Endothelial cell of umbilical vein (primary cell): ENCODE results near the gene AVPR2. TPM values are rescaled to one million over a fixed set of nuclear protein-coding genes. Genes with fewer than 3 reads are reported as not detected.

Source experiments
- BruUV-seq: library from RNA; stranded (reverse); fragments of 400-500 nt; replicated peaks from 2 replicates; lab custom pipeline; 2021; lab: Mats Ljungman, UMichigan
- CTCF ChIA-PET: fragments of 300-600, 350-600 bp; sonication (Branson Sonifier 250); formaldehyde crosslinking; loops from one replicate; lab custom pipeline; 2021; ENCODE audit warnings: antibody characterized with exemption, inconsistent platforms; lab: Charles Lee
- POLR2A ChIA-PET: fragments of 300-600, 350-600 bp; sonication (Branson Sonifier 250); formaldehyde crosslinking; loops from one replicate; lab custom pipeline; 2021; ENCODE audit warnings: antibody characterized with exemption, inconsistent platforms; lab: Charles Lee
- DNase-seq: peaks from one replicate; pipeline ENCODE4 v3.0.0-alpha.2; 2011; ENCODE audit warnings: low read depth, low spot score
- FAIRE-seq: peaks from 2 replicates; lab custom pipeline; 2011; peaks lifted over from hg19 to GRCh38; lab: Jason Lieb, UNC
- H2AFZ ChIP-seq: 2 replicates; pipeline ENCODE4 v1.6.0; 2012; ENCODE audit warnings: low read depth, low read length, control low read depth, inconsistent platforms
- H3K27ac ChIP-seq: 2 replicates; pipeline ENCODE4 v1.5.1; 2011; ENCODE audit warnings: low read depth, mild to moderate bottlenecking, control low read depth, low read length, moderate library complexity; ENCODE audit not compliant: insufficient read depth
- H3K27me3 ChIP-seq, 2 experiments: 2 replicates each; pipeline versions ENCODE4 v1.6.0 to v1.6.1; 2011; ENCODE audit warnings: low read length in 2 of 2, mixed read lengths in 1 of 2; ENCODE audit not compliant: control insufficient read depth in 2 of 2, insufficient read depth in 2 of 2
- H3K36me3 ChIP-seq, 2 experiments: 2 replicates in 1 of 2; 3 replicates in 1 of 2; pipeline ENCODE4 v1.5.1; 2011; ENCODE audit warnings: low read length in 2 of 2, mild to moderate bottlenecking in 1 of 2, moderate library complexity in 1 of 2; ENCODE audit not compliant: control insufficient read depth in 2 of 2, insufficient read depth in 2 of 2; ENCODE audit errors: extremely low read depth in 1 of 2
- H3K4me1 ChIP-seq: 3 replicates; pipeline ENCODE4 v1.5.1; 2011; ENCODE audit warnings: mild to moderate bottlenecking, low read length; ENCODE audit not compliant: control insufficient read depth, insufficient read depth; ENCODE audit errors: extremely low read depth
- H3K4me2 ChIP-seq: 2 replicates; pipeline ENCODE4 v1.6.1; 2011; ENCODE audit warnings: low read length, control low read depth, mixed read lengths; ENCODE audit not compliant: insufficient read depth
- H3K4me3 ChIP-seq, 3 experiments: fragments of 200-600 bp in 1 of 3; sonication (generic), shearing (Covaris generic) in 1 of 3; replicated peaks in 1 of 3; 2 replicates each; pipeline ENCODE4 v1.5.1; 2011 to 2016; ENCODE audit warnings: control low read depth in 3 of 3, low read length in 3 of 3, mild to moderate bottlenecking in 2 of 3, inconsistent platforms in 1 of 3, low read depth in 1 of 3, moderate library complexity in 1 of 3; ENCODE audit not compliant: insufficient read depth in 1 of 3
- H3K79me2 ChIP-seq: 2 replicates; pipeline ENCODE4 v1.6.0; 2012; ENCODE audit warnings: low read length, inconsistent platforms; ENCODE audit not compliant: control insufficient read depth, insufficient read depth
- H3K9ac ChIP-seq: replicated peaks from 2 replicates; pipeline ENCODE3; 2011; ENCODE audit warnings: low read length, control low read depth; ENCODE audit not compliant: insufficient read depth; ENCODE audit errors: extremely low read depth
- H3K9me1 ChIP-seq: replicated peaks from 3 replicates; pipeline ENCODE4 v1.6.0; 2011; ENCODE audit warnings: mild to moderate bottlenecking, low read length; ENCODE audit not compliant: control insufficient read depth, insufficient read depth; ENCODE audit errors: extremely low read depth
- H3K9me3 ChIP-seq: replicated peaks from 2 replicates; pipeline ENCODE4 v1.5.1; 2012; ENCODE audit warnings: low read length, inconsistent platforms; ENCODE audit not compliant: control insufficient read depth, insufficient read depth
- H4K20me1 ChIP-seq: replicated peaks from 2 replicates; pipeline ENCODE3; 2011; ENCODE audit warnings: mild to moderate bottlenecking, low read length; ENCODE audit not compliant: control insufficient read depth, insufficient read depth; ENCODE audit errors: extremely low read depth
- EZH2 ChIP-seq: IDR thresholded peaks from 2 replicates; pipeline ENCODE4 v1.6.1; 2012; ENCODE audit warnings: borderline replicate concordance, low read depth, mild to moderate bottlenecking, moderate library complexity, low read length, inconsistent platforms; ENCODE audit not compliant: severe bottlenecking
- FOS ChIP-seq: IDR thresholded peaks from 2 replicates; pipeline ENCODE4 v1.6.1; 2011; ENCODE audit warnings: mild to moderate bottlenecking, low read length, moderate library complexity, borderline replicate concordance; ENCODE audit not compliant: insufficient read depth
- GATA2 ChIP-seq: IDR thresholded peaks from 2 replicates; pipeline ENCODE4 v1.7.0; 2011; ENCODE audit warnings: low read depth, mild to moderate bottlenecking, moderate library complexity, mixed read lengths, low read length; ENCODE audit not compliant: insufficient read length, insufficient read depth
- JUN ChIP-seq: IDR thresholded peaks from 2 replicates; pipeline ENCODE4 v1.6.1; 2011; ENCODE audit warnings: borderline replicate concordance, low read depth; ENCODE audit not compliant: insufficient read length, insufficient read depth
- MYC ChIP-seq: IDR thresholded peaks from one replicate; pipeline ENCODE4 v1.6.1; 2011; ENCODE audit warnings: mild to moderate bottlenecking, low read depth, low read length
- POLR2A ChIP-seq: IDR thresholded peaks from 2 replicates; pipeline ENCODE4 v1.6.1; 2012; ENCODE audit warnings: low read depth, mild to moderate bottlenecking, control low read depth, low read length
- POLR2AphosphoS5 ChIP-seq: IDR thresholded peaks from 2 replicates; pipeline ENCODE4 v1.6.1; 2012; ENCODE audit warnings: low read depth, mild to moderate bottlenecking, control low read depth, low read length, moderate library complexity; ENCODE audit not compliant: insufficient read depth
- dilution Hi-C: fragments of 300-500 bp; cut with MboI; formaldehyde crosslinking; loops from one replicate; pipeline ENCODE4 v1.15.0; 2019; ENCODE audit warnings: low sequenced_read_pairs; ENCODE audit not compliant: extremely low pct_ligation_motif_present
- intact Hi-C: fragments of 100-400 bp; cut with micrococcal nuclease; formaldehyde crosslinking; loops from one replicate; pipeline ENCODE4 v1.10.0; 2022
- polyA plus RNA-seq, 4 experiments: library from polyadenylated mRNA; depleted of rRNA in 3 of 4; stranded (reverse) in 3 of 4; unstranded in 1 of 4; fragments of >200 nt; gene quantifications; 2 replicates each; pipeline versions ENCODE4 v1.2.1 to v1.2.3, GENCODE V29; 2011 to 2012; ENCODE audit warnings: missing spikeins in 1 of 4
- total RNA-seq: library from RNA; stranded (reverse); gene quantifications from 2 replicates; pipeline ENCODE4 v1.2.3, GENCODE V29; 2021
- TF ChIP-seq, protein P1 (sequence below): IDR thresholded peaks from 2 replicates; pipeline ENCODE4 v1.6.1; 2011; ENCODE audit not compliant: insufficient read depth, insufficient read length
- TF ChIP-seq, protein P2 (sequence below), 2 donors: IDR thresholded peaks; 1 replicate in 1 of 2; 2 replicates in 1 of 2; pipeline ENCODE4 v1.5.1; 2011; ENCODE audit warnings: low read length in 2 of 2, mild to moderate bottlenecking in 2 of 2, moderate library complexity in 2 of 2, control low read depth in 1 of 2, inconsistent platforms in 1 of 2, low read depth in 1 of 2; ENCODE audit not compliant: insufficient read depth in 1 of 2; ENCODE audit errors: extremely low read depth in 1 of 2

The AVPR2 gene
- total and polyA plus RNA-seq, 2 donors (not counting 3 experiments of a cell fraction or from before 2014, with no cell fraction given): not detected

DNA sequence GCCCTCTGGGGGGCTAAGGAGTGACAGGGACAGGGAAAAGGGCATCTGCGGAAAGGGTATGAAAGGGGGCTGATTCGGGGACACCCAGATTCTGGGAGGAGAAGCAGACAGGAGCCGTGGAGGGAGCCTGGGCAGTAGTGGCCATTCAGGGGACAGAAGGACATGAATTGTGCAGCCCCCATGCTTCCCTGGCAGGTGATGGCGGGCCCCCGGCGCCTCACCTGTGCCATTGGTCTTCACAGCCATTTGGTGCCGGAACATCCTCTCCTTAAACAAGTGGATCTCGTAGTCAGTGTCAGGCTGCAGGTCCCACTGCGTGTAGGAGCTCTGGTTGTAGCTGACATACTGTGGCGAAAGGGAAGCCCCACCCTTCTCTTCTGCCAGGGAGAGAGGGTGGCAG is 40.4 kb upstream of the AVPR2 start:
- intact Hi-C loops: no loop called here
- CTCF ChIA-PET: no interaction called here

More for the DNA sequence above, 40.4 kb upstream of the AVPR2 start:
- no peak overlapping the region for H3K9ac ChIP-seq
- H3K4me2 ChIP-seq: no peak overlapping the region
- H3K36me3 ChIP-seq: no peaks in the 10 kb centered on the region
- H3K79me2 ChIP-seq: no peaks in the 10 kb centered on the region
- no peak overlapping the region for H2AFZ ChIP-seq
- no peaks in the 10 kb centered on the region for H3K4me1 ChIP-seq
- no peaks in the 10 kb centered on the region for H3K27me3 ChIP-seq
- no peaks in the 10 kb centered on the region for H3K9me1 ChIP-seq
- no peak overlapping the region for H3K4me3 ChIP-seq
- no peaks in the 10 kb centered on the region for H3K9me3 ChIP-seq
- BruUV-seq: no TSS peak
- POLR2A ChIA-PET: no interaction called here
- no peak overlapping the region for H3K27ac ChIP-seq
- FAIRE-seq (no peak), DNase-seq (no peak)
- dilution Hi-C loops: no loop called here
- TF ChIP-seq MYC (no peak), POLR2A (no peak), JUN (no peak), GATA2 (no peak), FOS (no peak), POLR2AphosphoS5 (no peak), EZH2 (no peak)
- TF ChIP-seq, protein P1, sequence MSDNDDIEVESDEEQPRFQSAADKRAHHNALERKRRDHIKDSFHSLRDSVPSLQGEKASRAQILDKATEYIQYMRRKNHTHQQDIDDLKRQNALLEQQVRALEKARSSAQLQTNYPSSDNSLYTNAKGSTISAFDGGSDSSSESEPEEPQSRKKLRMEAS: no peak
- TF ChIP-seq, protein P2, sequence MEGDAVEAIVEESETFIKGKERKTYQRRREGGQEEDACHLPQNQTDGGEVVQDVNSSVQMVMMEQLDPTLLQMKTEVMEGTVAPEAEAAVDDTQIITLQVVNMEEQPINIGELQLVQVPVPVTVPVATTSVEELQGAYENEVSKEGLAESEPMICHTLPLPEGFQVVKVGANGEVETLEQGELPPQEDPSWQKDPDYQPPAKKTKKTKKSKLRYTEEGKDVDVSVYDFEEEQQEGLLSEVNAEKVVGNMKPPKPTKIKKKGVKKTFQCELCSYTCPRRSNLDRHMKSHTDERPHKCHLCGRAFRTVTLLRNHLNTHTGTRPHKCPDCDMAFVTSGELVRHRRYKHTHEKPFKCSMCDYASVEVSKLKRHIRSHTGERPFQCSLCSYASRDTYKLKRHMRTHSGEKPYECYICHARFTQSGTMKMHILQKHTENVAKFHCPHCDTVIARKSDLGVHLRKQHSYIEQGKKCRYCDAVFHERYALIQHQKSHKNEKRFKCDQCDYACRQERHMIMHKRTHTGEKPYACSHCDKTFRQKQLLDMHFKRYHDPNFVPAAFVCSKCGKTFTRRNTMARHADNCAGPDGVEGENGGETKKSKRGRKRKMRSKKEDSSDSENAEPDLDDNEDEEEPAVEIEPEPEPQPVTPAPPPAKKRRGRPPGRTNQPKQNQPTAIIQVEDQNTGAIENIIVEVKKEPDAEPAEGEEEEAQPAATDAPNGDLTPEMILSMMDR (IDR thresholded peaks at IDR 0.05; ENCODE audit: extremely low read depth in 1 of 2, insufficient read depth in 1 of 2, low read depth in 1 of 2, low read length in 2 of 2): no peak
- no peaks in the 10 kb centered on the region for H4K20me1 ChIP-seq
